CD14-positive monocyte (primary cell): Measurements from ENCODE around the gene SHROOM3. TPM values are rescaled to one million over a fixed set of nuclear protein-coding genes. Genes with fewer than 3 reads are reported as not detected.

Experiments
- DNase-seq, 3 donors: peaks; one replicate each; pipeline ENCODE4 v3.0.0-alpha.2; 2011 to 2022
- H2AFZ ChIP-seq: 2 replicates; pipeline ENCODE4 v1.6.0; 2012; ENCODE audit warnings: mild to moderate bottlenecking, low read depth, low read length, inconsistent platforms; ENCODE audit not compliant: insufficient read depth, poor library complexity, severe bottlenecking
- H3K27ac ChIP-seq, 2 donors: 1 replicate in 1 of 2; 2 replicates in 1 of 2; pipeline ENCODE4 v1.5.1; 2012 to 2013; ENCODE audit warnings: low read length in 2 of 2, control low read depth in 1 of 2, inconsistent platforms in 1 of 2, low read depth in 1 of 2, mild to moderate bottlenecking in 1 of 2
- H3K27me3 ChIP-seq, 2 donors: one replicate each; pipeline versions ENCODE4 v1.6.0 to v1.6.1; 2011 to 2013; ENCODE audit warnings: low read length in 2 of 2; ENCODE audit not compliant: control insufficient read depth in 2 of 2, insufficient read depth in 2 of 2
- H3K36me3 ChIP-seq, 2 donors: replicated peaks in 1 of 2; 1 replicate in 1 of 2; 2 replicates in 1 of 2; pipeline versions ENCODE4 v1.5.1 to v1.6.1; 2012 to 2013; ENCODE audit warnings: low read length in 2 of 2, control low read depth in 1 of 2, inconsistent platforms in 1 of 2, mild to moderate bottlenecking in 1 of 2; ENCODE audit not compliant: insufficient read depth in 2 of 2, control insufficient read depth in 1 of 2
- H3K4me1 ChIP-seq, 2 donors: 1 replicate in 1 of 2; 2 replicates in 1 of 2; pipeline versions ENCODE4 v1.5.1 to v1.6.1; 2012 to 2013; ENCODE audit warnings: low read length in 2 of 2, control low read depth in 1 of 2, inconsistent platforms in 1 of 2, mild to moderate bottlenecking in 1 of 2, moderate library complexity in 1 of 2; ENCODE audit not compliant: insufficient read depth in 2 of 2, control insufficient read depth in 1 of 2
- H3K4me2 ChIP-seq: replicated peaks from 2 replicates; pipeline ENCODE3; 2012; ENCODE audit warnings: low read length, moderate library complexity, mild to moderate bottlenecking; ENCODE audit not compliant: poor library complexity, severe bottlenecking; ENCODE audit errors: extremely low read depth
- H3K4me3 ChIP-seq, 3 experiments: fragments of 200-600 bp in 1 of 3; sonication (generic) in 1 of 3; replicated peaks in 1 of 3; 1 replicate in 2 of 3; 2 replicates in 1 of 3; pipeline ENCODE4 v1.5.1; 2011 to 2013; ENCODE audit warnings: low read length in 3 of 3, mild to moderate bottlenecking in 3 of 3, control low read depth in 2 of 3, low read depth in 2 of 3, inconsistent platforms in 1 of 3, moderate library complexity in 1 of 3
- H3K79me2 ChIP-seq: 2 replicates; pipeline ENCODE4 v1.6.0; 2012; ENCODE audit warnings: mild to moderate bottlenecking, control low read depth, inconsistent platforms, low read length, moderate library complexity; ENCODE audit not compliant: insufficient read depth
- H3K9ac ChIP-seq: 2 replicates; pipeline ENCODE4 v1.6.0; 2017; ENCODE audit warnings: low read length, mild to moderate bottlenecking; ENCODE audit not compliant: insufficient read depth, poor library complexity, severe bottlenecking
- H3K9me3 ChIP-seq, 2 donors: replicated peaks in 1 of 2; 1 replicate in 1 of 2; 2 replicates in 1 of 2; pipeline versions ENCODE4 v1.5.1 to v1.6.1; 2012 to 2013; ENCODE audit warnings: low read length in 2 of 2, control low read depth in 1 of 2; ENCODE audit not compliant: control insufficient read depth in 1 of 2, insufficient read depth in 1 of 2
- H4K20me1 ChIP-seq: 2 replicates; pipeline ENCODE4 v1.6.0; 2012; ENCODE audit warnings: mild to moderate bottlenecking, low read length, control low read depth, moderate library complexity; ENCODE audit not compliant: insufficient read depth
- H3K27ac Mint-ChIP-seq, 7 donors: one replicate each; pipeline ENCODE4 v1.8.0; 2020; ENCODE audit warnings: mild to moderate bottlenecking in 7 of 7, mixed read lengths in 7 of 7, moderate library complexity in 6 of 7, inconsistent platforms in 2 of 7
- H3K27me3 Mint-ChIP-seq, 3 donors: one replicate each; pipeline ENCODE4 v1.8.0; 2021 to 2022; ENCODE audit warnings: low read depth in 3 of 3, mild to moderate bottlenecking in 3 of 3, mixed read lengths in 3 of 3, moderate library complexity in 3 of 3, inconsistent platforms in 1 of 3
- H3K36me3 Mint-ChIP-seq, 2 donors: one replicate each; pipeline ENCODE4 v1.8.0; 2020; ENCODE audit warnings: mixed read lengths in 2 of 2, inconsistent platforms in 1 of 2, mild to moderate bottlenecking in 1 of 2
- H3K4me1 Mint-ChIP-seq: one replicate; pipeline ENCODE4 v1.8.0; 2020; ENCODE audit warnings: mild to moderate bottlenecking, mixed read lengths
- H3K4me3 Mint-ChIP-seq, 2 donors: one replicate each; pipeline ENCODE4 v1.8.0; 2020; ENCODE audit warnings: mild to moderate bottlenecking in 2 of 2, mixed read lengths in 2 of 2, moderate library complexity in 1 of 2
- H3K9me3 Mint-ChIP-seq, 7 donors: one replicate each; pipeline ENCODE4 v1.8.0; 2020 to 2022; ENCODE audit warnings: mixed read lengths in 7 of 7, mild to moderate bottlenecking in 6 of 7, moderate library complexity in 6 of 7, inconsistent platforms in 2 of 7
- CTCF ChIP-seq: fragments of 200-600 bp; IDR thresholded peaks from one replicate; pipeline ENCODE4 v1.8.0; 2022; ENCODE audit warnings: antibody characterized with exemption, mild to moderate bottlenecking
- WGBS: methylation state at CpG from one replicate; pipeline ENCODE4 v1.1.5; 2013; ENCODE audit warnings: missing lambda C conversion rate; ENCODE audit not compliant: insufficient coverage; 5-methylcytosine and 5-hydroxymethylcytosine counted together
- intact Hi-C, 2 donors: fragments of 100-400 bp; cut with micrococcal nuclease; formaldehyde crosslinking; loops; one replicate each; pipeline versions ENCODE4 v1.15.0 to v1.15.1; 2023
- polyA plus RNA-seq, 3 donors: library from polyadenylated mRNA; depleted of rRNA in 1 of 3; unstranded in 2 of 3; stranded (reverse) in 1 of 3; fragments of 300-500 nt in 2 of 3; fragments of >200 nt in 1 of 3; fragmentation: Illumina TruSeq in 2 of 3; gene quantifications; 1 replicate in 2 of 3; 2 replicates in 1 of 3; pipeline ENCODE4 v1.2.3, GENCODE V29; 2012 to 2021

SHROOM3 gene
- polyA plus RNA-seq, 3 donors = not detected

- Histone ChIP-seq H3K9ac (no peak overlapping the region), H3K4me3 (no peak overlapping the region), H3K27me3 (no peaks in the 10 kb centered on the region), H3K4me1 (no peaks in the 10 kb centered on the region), H3K4me2 (no peak overlapping the region), H3K27ac (no peak overlapping the region), H3K9me3 (no peaks in the 10 kb centered on the region), H2AFZ (no peak overlapping the region), H4K20me1 (no peaks in the 10 kb centered on the region), H3K79me2 (no peaks in the 10 kb centered on the region), H3K36me3 (no peaks in the 10 kb centered on the region)
- Mint-ChIP-seq H3K4me1 (no peaks in the 10 kb centered on the region), H3K27me3 (peaks cover 0 to 2% (median 1%) of the 10 kb centered on the region in 3 donors), H3K4me3 (no peak overlapping the region), H3K27ac (no peak overlapping the region), H3K9me3 (peaks cover 0 to 3% (median 0%) of the 10 kb centered on the region in 7 donors), H3K36me3 (no peaks in the 10 kb centered on the region)
- DNase-seq = no peak
- TF ChIP-seq CTCF = no peak
- intact Hi-C loops = no loop called here
These were observed 338.7 kb downstream of the SHROOM3 start for GRCh38 chr4:76773766-76774165.

GRCh38 chr4:76779740-76780459 is 344.9 kb downstream of the SHROOM3 start:
- TF ChIP-seq CTCF = no peak
- WGBS = no CpG with 5 or more reads among the region's 9 CpGs
- Histone ChIP-seq H3K4me1 (no peaks in the 10 kb centered on the region), H3K9me3 (no peaks in the 10 kb centered on the region), H3K4me2 (no peak overlapping the region), H3K9ac (no peak overlapping the region), H3K27me3 (no peaks in the 10 kb centered on the region), H3K36me3 (no peaks in the 10 kb centered on the region), H2AFZ (no peak overlapping the region), H4K20me1 (no peaks in the 10 kb centered on the region), H3K27ac (no peak overlapping the region), H3K4me3 (no peak overlapping the region), H3K79me2 (no peaks in the 10 kb centered on the region)
- Mint-ChIP-seq H3K4me1 (no peaks in the 10 kb centered on the region), H3K4me3 (no peak overlapping the region), H3K27me3 (peaks cover 0 to 5% (median 0%) of the 10 kb centered on the region in 3 donors), H3K27ac (no peak overlapping the region), H3K36me3 (no peaks in the 10 kb centered on the region), H3K9me3 (peaks cover 0 to 2% (median 0%) of the 10 kb centered on the region in 7 donors)
- intact Hi-C loops = no loop called here
- no peak for DNase-seq
